Measurements from ENCODE around the gene LARGE1. TPM values are rescaled to one million over a fixed set of nuclear protein-coding genes. Genes with fewer than 3 reads are reported as not detected.

Gene LARGE1
- total and polyA plus RNA-seq, 2 of the 4 experiments (the other 2 are of a cell fraction), result 6.2 to 12.4 TPM

DNA sequence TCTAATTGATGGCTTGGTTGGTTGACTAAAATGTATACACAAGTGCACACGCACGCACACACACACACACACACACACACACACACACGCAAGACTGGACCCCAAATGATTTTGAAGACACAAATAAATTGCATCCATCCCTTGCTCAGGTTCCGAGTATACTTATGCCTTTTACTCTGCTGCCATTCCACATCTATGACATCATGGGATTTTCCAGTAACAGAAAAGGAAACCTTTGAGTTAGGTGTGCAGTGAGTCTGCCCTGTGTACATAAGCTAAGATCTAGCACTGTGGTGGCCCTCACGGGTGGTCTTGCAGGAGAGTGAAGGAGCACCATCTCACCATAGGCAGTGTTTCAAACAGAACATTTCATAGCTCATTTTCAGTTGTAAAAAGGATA, 20.5 kb upstream of the LARGE1 start:
- H2AFZ ChIP-seq (replicated peaks; ENCODE audit: low read length, poor library complexity), result no peak overlapping the region
- H3K9me1 ChIP-seq (ENCODE audit: insufficient read depth, low read length), result no peaks in the 10 kb centered on the region
- no CpG with 5 or more reads among the region's 5 CpGs for WGBS, 2 experiments (ENCODE audit: extremely low coverage in 2 of 2, insufficient read length in 1 of 2)
- no peak overlapping the region for H2BK20ac ChIP-seq (ENCODE audit: low read depth, low read length)
- H3K4me1 ChIP-seq (ENCODE audit: control insufficient read depth, insufficient read depth, low read length), result no peaks in the 10 kb centered on the region
- H4K5ac ChIP-seq (ENCODE audit: low read depth, low read length), result no peak overlapping the region
- H3K4me3 ChIP-seq (ENCODE audit: insufficient read depth, low read depth, low read length), result no peak overlapping the region
- no peaks in the 10 kb centered on the region for H3K9me3 ChIP-seq (ENCODE audit: control insufficient read depth, insufficient read depth, low read length)
- H3K27ac ChIP-seq (ENCODE audit: insufficient read depth, low read length), result no peak overlapping the region
- TF ChIP-seq MAZ (IDR thresholded peaks at IDR 0.05; ENCODE audit: borderline replicate concordance, low read depth, low read length), result no peak
- TF ChIP-seq CHD1 (IDR thresholded peaks at IDR 0.05; ENCODE audit: low read depth, low read length), result no peak
- no peak for TF ChIP-seq FOS (IDR thresholded peaks at IDR 0.05; ENCODE audit: low read depth, low read length)
- TF ChIP-seq, protein P1, sequence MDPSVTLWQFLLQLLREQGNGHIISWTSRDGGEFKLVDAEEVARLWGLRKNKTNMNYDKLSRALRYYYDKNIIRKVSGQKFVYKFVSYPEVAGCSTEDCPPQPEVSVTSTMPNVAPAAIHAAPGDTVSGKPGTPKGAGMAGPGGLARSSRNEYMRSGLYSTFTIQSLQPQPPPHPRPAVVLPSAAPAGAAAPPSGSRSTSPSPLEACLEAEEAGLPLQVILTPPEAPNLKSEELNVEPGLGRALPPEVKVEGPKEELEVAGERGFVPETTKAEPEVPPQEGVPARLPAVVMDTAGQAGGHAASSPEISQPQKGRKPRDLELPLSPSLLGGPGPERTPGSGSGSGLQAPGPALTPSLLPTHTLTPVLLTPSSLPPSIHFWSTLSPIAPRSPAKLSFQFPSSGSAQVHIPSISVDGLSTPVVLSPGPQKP (IDR thresholded peaks at IDR 0.05; ENCODE audit: borderline replicate concordance, low read depth, low read length), result no peak
- intact Hi-C loops (cut with micrococcal nuclease) (no loop called here), in situ Hi-C loops (cut with MboI; ENCODE audit: low sequenced_read_pairs) (no loop called here), dilution Hi-C loops (cut with HindIII; ENCODE audit: low sequenced_read_pairs, unreplicated experiment) (no loop called here)
- POLR2A ChIA-PET (ENCODE audit: unreplicated experiment), result no interaction called here
- H3K4ac ChIP-seq (ENCODE audit: low read depth, low read length), result no peak overlapping the region
- CTCF ChIA-PET, result no interaction called here
- H2BK120ac ChIP-seq (ENCODE audit: low read depth, low read length), result no peak overlapping the region
- no peak overlapping the region for H3K56ac ChIP-seq (ENCODE audit: extremely low read depth, insufficient read depth, low read length)
- H4K20me1 ChIP-seq (ENCODE audit: insufficient read depth, low read length), result no peaks in the 10 kb centered on the region
- H3K14ac ChIP-seq (replicated peaks; ENCODE audit: low read depth, low read length), result no peak overlapping the region
- no peak overlapping the region for H2AK9ac ChIP-seq (replicated peaks; ENCODE audit: low read depth, low read length, poor library complexity)
- H3K18ac ChIP-seq (ENCODE audit: low read depth, low read length), result no peak overlapping the region
- DNase-seq, result no peak
- H3K4me2 ChIP-seq (ENCODE audit: low read depth, low read length), result no peak overlapping the region
- H4K8ac ChIP-seq (ENCODE audit: low read depth in 2 of 2, low read length in 2 of 2), result no peak overlapping the region
- H2BK5ac ChIP-seq (ENCODE audit: low read depth, low read length, poor library complexity, severe bottlenecking), result no peak overlapping the region
- no peaks in the 10 kb centered on the region for H3K79me1 ChIP-seq (ENCODE audit: low read depth in 1 of 2, low read length in 2 of 2)
- no peak overlapping the region for H2BK15ac ChIP-seq (ENCODE audit: low read depth, low read length)
- H3K9ac ChIP-seq (ENCODE audit: low read depth, low read length), result no peak overlapping the region
- no peaks in the 10 kb centered on the region for H3K27me3 ChIP-seq (ENCODE audit: control insufficient read depth, insufficient read depth, low read length)
- no peak overlapping the region for H2AK5ac ChIP-seq (ENCODE audit: low read depth, low read length)
- no peaks in the 10 kb centered on the region for H3K36me3 ChIP-seq (ENCODE audit: control insufficient read depth, insufficient read depth, low read length)
- H4K91ac ChIP-seq (ENCODE audit: insufficient read depth, low read depth, low read length), result no peak overlapping the region
- no peak overlapping the region for H3K23ac ChIP-seq (ENCODE audit: low read depth, low read length)
- BruUV-seq (replicated peaks), result no TSS peak
- no peak for ATAC-seq (ENCODE audit: low read depth)

Data from IMR-90 (cell line).